GM23248 (cell line): Measurements from ENCODE around the gene MYCN.

Experiments used
- EZH2 ChIP-seq: fragments of 200-600 bp; sonication (generic); IDR thresholded peaks from 2 replicates; pipeline ENCODE4 v1.6.1; 2018; ENCODE audit warnings: antibody characterized with exemption, mild to moderate bottlenecking; ENCODE audit not compliant: insufficient read depth, poor library complexity, severe bottlenecking
- EZH2phosphoT487 ChIP-seq: fragments of 200-600 bp; sonication (generic); IDR thresholded peaks from 2 replicates; pipeline ENCODE4 v1.6.1; 2018; ENCODE audit warnings: antibody characterized with exemption, moderate library complexity, mild to moderate bottlenecking, low read depth; ENCODE audit not compliant: insufficient read depth

DNA sequence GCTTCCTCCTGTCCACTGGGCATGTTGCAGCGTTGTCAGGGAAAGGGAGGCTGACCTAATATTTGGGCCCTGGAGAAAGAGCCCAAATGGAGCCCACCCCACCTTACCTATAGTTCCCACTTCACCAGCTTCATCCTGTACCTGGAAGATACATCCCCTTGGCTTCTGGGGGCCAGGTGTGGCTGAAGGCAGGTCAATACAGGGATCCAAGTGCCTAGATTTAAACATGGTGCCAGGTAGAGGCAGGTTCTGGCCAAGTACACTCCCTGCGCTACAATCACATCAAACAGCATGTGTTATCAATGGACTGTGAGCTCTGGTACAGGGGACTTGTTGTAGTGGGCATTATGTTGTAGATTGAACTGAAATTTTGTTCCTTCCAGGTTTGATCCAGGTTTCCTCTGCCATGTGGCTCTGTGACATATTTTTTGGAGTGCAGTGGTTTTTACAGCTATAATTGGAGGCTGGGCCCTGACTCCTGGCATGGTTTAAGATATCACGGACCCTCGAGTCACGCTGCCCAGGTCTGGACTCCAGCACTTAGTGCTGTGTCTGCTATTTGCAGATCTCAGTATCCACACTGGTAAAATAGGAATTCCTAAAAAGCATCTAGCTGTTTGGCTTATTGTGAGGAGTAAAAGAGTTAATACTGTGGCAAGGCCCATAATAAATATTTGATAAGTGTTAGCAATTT, 23.8 kb downstream of the MYCN start:
- TF ChIP-seq EZH2phosphoT487 (no peak), EZH2 (no peak)
